ENCODE measurements around the gene WRAP53.

The WRAP53 gene

DNA sequence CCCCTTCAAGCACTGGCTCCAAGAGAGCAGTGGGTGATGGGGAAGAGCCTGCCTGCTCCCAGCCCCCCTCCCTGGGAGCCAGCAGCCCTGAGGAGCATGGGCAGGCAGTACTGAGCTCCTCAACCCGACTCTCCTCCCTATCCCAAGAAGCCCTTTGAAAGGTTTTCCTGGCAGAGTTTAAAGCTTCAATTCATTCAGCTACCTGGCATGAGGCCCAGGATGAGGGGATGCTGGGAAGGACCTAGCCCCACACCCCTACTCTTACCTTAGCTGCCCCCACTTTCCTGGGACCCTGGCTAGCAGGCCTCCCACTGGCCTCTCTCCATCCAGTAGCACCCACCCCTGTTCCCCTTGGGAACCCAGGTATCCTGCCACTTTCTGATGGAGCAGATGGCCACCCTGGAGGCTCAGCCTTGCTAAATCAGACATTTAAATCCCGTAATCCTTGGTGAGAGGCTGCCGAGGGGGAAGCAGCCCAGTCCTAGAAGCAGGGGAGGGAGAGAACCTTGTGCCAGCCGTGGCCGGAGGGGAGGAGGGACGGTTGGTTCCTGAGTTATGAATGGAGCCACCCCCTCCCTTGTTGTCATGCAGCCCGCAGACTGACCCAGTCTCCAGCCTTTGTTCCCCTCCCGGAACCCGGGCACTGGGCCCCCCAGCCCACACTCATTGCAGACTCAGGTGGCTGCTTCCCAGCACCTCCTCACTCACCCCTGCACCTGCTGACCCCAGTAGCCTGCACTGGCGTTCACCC lies 20.4 kb upstream of the WRAP53 start:
- DNase-seq (ENCODE audit: insufficient read length, low spot score) = peak; percentile 70
- TF ChIP-seq, protein P1, sequence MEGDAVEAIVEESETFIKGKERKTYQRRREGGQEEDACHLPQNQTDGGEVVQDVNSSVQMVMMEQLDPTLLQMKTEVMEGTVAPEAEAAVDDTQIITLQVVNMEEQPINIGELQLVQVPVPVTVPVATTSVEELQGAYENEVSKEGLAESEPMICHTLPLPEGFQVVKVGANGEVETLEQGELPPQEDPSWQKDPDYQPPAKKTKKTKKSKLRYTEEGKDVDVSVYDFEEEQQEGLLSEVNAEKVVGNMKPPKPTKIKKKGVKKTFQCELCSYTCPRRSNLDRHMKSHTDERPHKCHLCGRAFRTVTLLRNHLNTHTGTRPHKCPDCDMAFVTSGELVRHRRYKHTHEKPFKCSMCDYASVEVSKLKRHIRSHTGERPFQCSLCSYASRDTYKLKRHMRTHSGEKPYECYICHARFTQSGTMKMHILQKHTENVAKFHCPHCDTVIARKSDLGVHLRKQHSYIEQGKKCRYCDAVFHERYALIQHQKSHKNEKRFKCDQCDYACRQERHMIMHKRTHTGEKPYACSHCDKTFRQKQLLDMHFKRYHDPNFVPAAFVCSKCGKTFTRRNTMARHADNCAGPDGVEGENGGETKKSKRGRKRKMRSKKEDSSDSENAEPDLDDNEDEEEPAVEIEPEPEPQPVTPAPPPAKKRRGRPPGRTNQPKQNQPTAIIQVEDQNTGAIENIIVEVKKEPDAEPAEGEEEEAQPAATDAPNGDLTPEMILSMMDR (IDR thresholded peaks at IDR 0.05; ENCODE audit: insufficient read depth, missing control alignments) = no peak
- peak; percentile 44 for FAIRE-seq

GRCh38 chr17:7668482-7668881 lies 19.8 kb upstream of the WRAP53 start:
- TF ChIP-seq, protein P1 (IDR thresholded peaks at IDR 0.05; ENCODE audit: insufficient read depth, missing control alignments) = no peak
- DNase-seq (ENCODE audit: insufficient read length, low spot score) (no peak), FAIRE-seq (no peak)

DNA sequence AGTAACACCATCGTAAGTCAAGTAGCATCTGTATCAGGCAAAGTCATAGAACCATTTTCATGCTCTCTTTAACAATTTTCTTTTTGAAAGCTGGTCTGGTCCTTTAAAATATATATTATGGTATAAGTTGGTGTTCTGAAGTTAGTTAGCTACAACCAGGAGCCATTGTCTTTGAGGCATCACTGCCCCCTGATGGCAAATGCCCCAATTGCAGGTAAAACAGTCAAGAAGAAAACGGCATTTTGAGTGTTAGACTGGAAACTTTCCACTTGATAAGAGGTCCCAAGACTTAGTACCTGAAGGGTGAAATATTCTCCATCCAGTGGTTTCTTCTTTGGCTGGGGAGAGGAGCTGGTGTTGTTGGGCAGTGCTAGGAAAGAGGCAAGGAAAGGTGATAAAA lies 15.0 kb upstream of the WRAP53 start:
- TF ChIP-seq, protein P1 (IDR thresholded peaks at IDR 0.05; ENCODE audit: insufficient read depth, missing control alignments) = peak; percentile 31
- FAIRE-seq = no peak
- peak; percentile 12 for DNase-seq (ENCODE audit: insufficient read length, low spot score)

- TF ChIP-seq, protein P1 (IDR thresholded peaks at IDR 0.05; ENCODE audit: insufficient read depth, missing control alignments) = no peak
- peak; percentile 3 for DNase-seq (ENCODE audit: insufficient read length, low spot score)
- no peak for FAIRE-seq
Measured at GRCh38 chr17:7674934-7675333, 13.3 kb upstream of the WRAP53 start.

DNA sequence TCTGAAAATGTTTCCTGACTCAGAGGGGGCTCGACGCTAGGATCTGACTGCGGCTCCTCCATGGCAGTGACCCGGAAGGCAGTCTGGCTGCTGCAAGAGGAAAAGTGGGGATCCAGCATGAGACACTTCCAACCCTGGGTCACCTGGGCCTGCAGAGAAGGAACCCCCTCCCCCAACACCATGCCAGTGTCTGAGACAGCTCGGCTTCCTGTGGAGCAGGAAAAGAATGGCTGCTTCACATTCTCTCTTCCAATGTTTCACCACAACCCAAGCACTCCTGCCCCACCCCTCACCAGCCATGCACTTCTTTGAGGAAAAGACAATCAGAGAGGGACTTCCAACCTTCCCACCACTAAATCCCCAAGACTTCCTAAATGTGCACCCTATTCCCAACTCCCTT lies 11.7 kb upstream of the WRAP53 start:
- TF ChIP-seq, protein P1 (IDR thresholded peaks at IDR 0.05; ENCODE audit: insufficient read depth, missing control alignments) = no peak
- DNase-seq (ENCODE audit: insufficient read length, low spot score) (no peak), FAIRE-seq (no peak)

GRCh38 chr17:7677388-7678067 lies 10.7 kb upstream of the WRAP53 start:
- DNase-seq (ENCODE audit: insufficient read length, low spot score) (no peak), FAIRE-seq (no peak)
- TF ChIP-seq, protein P1 (IDR thresholded peaks at IDR 0.05; ENCODE audit: insufficient read depth, missing control alignments) = no peak

Measured in D721Med (cell line).